Muscle layer of colon (tissue), 2 donors: ENCODE data around the gene WDFY1.

Experiments used
- H3K27ac ChIP-seq: one replicate; pipeline ENCODE4 v1.7.0; 2013; ENCODE audit warnings: low read depth, mild to moderate bottlenecking, low read length, moderate library complexity
- H3K27me3 ChIP-seq, 2 donors: one replicate each; pipeline ENCODE4 v1.7.0; 2013; ENCODE audit warnings: low read length in 2 of 2, mild to moderate bottlenecking in 2 of 2; ENCODE audit not compliant: insufficient read depth in 2 of 2, control insufficient read depth in 1 of 2
- H3K36me3 ChIP-seq: one replicate; pipeline ENCODE4 v1.7.0; 2013; ENCODE audit warnings: mild to moderate bottlenecking, low read length; ENCODE audit not compliant: insufficient read depth
- H3K4me1 ChIP-seq: one replicate; pipeline ENCODE4 v1.7.0; 2013; ENCODE audit warnings: mild to moderate bottlenecking, low read length; ENCODE audit not compliant: insufficient read depth
- H3K4me3 ChIP-seq, 2 donors: one replicate each; pipeline ENCODE4 v1.7.0; 2013; ENCODE audit warnings: low read length in 2 of 2, low read depth in 1 of 2, mild to moderate bottlenecking in 1 of 2, moderate library complexity in 1 of 2
- H3K9ac ChIP-seq: one replicate; pipeline ENCODE4 v1.7.0; 2013; ENCODE audit warnings: low read length
- H3K9me3 ChIP-seq: one replicate; pipeline ENCODE4 v1.7.0; 2013; ENCODE audit warnings: mild to moderate bottlenecking, low read length
- donor health status: abdominal sarcoma.
- donor health status: Adenocarcinoma of cecum.

WDFY1 gene

DNA sequence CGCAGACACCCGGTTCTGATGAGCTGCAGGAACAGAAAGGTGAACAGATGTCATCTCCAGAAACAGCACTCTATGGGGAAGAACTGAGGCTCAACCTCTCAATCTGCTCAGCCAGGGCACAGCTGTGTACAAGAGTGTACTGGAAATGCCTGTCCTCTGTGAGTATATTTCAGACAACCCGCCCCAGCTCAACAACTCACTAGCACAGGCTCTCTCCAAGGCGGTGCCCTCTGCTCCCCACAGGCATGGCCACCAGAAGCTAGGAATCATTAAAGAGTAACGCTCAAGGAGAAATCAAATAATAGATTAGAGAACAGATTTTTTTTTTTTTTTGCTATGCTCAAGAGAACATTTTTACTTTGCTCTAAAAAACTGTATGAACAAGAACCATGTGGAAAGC is 43.8 kb downstream of the WDFY1 start:
- Histone ChIP-seq H3K27ac (no peak overlapping the region), H3K27me3 (no peaks in the 10 kb centered on the region), H3K36me3 (peaks cover 37% of the 10 kb centered on the region), H3K9me3 (no peaks in the 10 kb centered on the region), H3K4me3 (no peak overlapping the region), H3K9ac (no peak overlapping the region), H3K4me1 (peaks cover 4% of the 10 kb centered on the region)

DNA sequence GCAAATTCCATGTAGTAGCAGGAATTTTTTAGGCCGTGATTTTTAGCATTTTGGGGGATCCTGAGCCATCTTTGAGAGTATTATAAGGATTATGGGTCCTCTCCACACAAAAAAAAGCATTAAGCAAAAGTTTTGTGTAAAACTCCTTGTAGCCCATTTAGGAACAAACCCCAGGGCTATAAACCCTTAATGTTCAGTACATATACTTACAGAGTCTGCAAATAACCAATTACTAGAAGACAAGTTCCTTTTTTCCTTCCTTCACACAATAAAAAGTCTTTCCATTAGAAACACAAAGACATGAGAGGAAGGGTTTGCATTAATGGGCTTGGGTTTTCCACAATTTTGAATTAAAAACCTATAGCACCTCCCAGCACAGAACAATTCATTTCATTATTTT is 44.6 kb downstream of the WDFY1 start:
- H3K4me3 ChIP-seq, result no peak overlapping the region
- peaks cover 4% of the 10 kb centered on the region for H3K4me1 ChIP-seq
- H3K27me3 ChIP-seq, result no peaks in the 10 kb centered on the region
- no peak overlapping the region for H3K27ac ChIP-seq
- no peaks in the 10 kb centered on the region for H3K9me3 ChIP-seq
- H3K36me3 ChIP-seq, result peaks cover 38% of the 10 kb centered on the region
- no peak overlapping the region for H3K9ac ChIP-seq

- Histone ChIP-seq H3K9ac (no peak overlapping the region), H3K27ac (no peak overlapping the region), H3K9me3 (no peaks in the 10 kb centered on the region), H3K4me1 (peaks cover 4% of the 10 kb centered on the region), H3K4me3 (no peak overlapping the region), H3K36me3 (peaks cover 43% of the 10 kb centered on the region), H3K27me3 (no peaks in the 10 kb centered on the region)
Observed at GRCh38 chr2:223900066-223900465, 45.1 kb downstream of the WDFY1 start.

DNA sequence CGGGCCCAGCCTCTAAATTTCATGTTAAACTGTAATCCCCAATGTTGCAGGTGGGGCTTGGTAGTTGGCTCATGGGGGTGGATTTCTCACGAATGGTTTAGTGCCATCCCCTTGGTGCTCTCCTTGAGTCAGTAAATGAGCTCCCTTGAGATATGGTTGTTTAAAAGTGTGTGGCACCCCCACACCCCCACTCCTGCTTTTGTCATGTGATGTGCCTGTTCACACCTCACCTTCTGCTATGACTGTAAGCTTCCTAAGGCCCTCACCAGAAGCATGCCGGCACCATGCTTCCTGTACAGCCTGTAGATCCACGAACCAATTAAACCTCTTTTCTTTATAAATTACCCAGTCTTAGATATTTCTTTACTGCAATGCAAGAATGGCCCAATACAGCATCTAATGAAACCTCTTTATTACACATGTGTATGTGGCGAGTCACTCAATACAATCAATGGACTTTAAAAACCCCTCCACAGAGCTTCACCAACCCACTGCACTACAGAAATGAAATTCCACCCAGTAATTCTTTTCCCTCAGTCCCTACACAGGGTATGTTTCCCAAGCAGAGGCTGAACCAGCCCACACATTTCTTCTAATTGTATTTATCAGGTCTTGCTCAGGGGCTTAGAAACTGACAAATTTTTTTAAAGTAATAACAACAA is 47.3 kb downstream of the WDFY1 start:
- H3K4me1 ChIP-seq, result peaks cover 4% of the 10 kb centered on the region
- no peak overlapping the region for H3K27ac ChIP-seq
- H3K9me3 ChIP-seq, result no peaks in the 10 kb centered on the region
- H3K4me3 ChIP-seq, result no peak overlapping the region
- peaks cover 54% of the 10 kb centered on the region for H3K36me3 ChIP-seq
- no peak overlapping the region for H3K9ac ChIP-seq
- H3K27me3 ChIP-seq, result no peaks in the 10 kb centered on the region

- Histone ChIP-seq H3K9ac (no peak overlapping the region), H3K27ac (no peak overlapping the region), H3K9me3 (no peaks in the 10 kb centered on the region), H3K4me3 (no peak overlapping the region), H3K36me3 (peaks cover 54% of the 10 kb centered on the region), H3K27me3 (no peaks in the 10 kb centered on the region), H3K4me1 (peaks cover 4% of the 10 kb centered on the region)
Observed at GRCh38 chr2:223896833-223897311, 48.3 kb downstream of the WDFY1 start.

- H3K27me3 ChIP-seq, result no peaks in the 10 kb centered on the region
- H3K4me1 ChIP-seq, result peaks cover 4% of the 10 kb centered on the region
- peaks cover 37% of the 10 kb centered on the region for H3K36me3 ChIP-seq
- no peak overlapping the region for H3K4me3 ChIP-seq
- no peak overlapping the region for H3K9ac ChIP-seq
- H3K9me3 ChIP-seq, result no peaks in the 10 kb centered on the region
- H3K27ac ChIP-seq, result no peak overlapping the region
Observed at GRCh38 chr2:223894968-223895367, 50.2 kb downstream of the WDFY1 start.

GRCh38 chr2:223894009-223894408 is 51.1 kb downstream of the WDFY1 start:
- H3K4me3 ChIP-seq, result no peak overlapping the region
- no peak overlapping the region for H3K27ac ChIP-seq
- no peaks in the 10 kb centered on the region for H3K27me3 ChIP-seq
- peaks cover 4% of the 10 kb centered on the region for H3K4me1 ChIP-seq
- H3K9me3 ChIP-seq, result no peaks in the 10 kb centered on the region
- peaks cover 38% of the 10 kb centered on the region for H3K36me3 ChIP-seq
- no peak overlapping the region for H3K9ac ChIP-seq

DNA sequence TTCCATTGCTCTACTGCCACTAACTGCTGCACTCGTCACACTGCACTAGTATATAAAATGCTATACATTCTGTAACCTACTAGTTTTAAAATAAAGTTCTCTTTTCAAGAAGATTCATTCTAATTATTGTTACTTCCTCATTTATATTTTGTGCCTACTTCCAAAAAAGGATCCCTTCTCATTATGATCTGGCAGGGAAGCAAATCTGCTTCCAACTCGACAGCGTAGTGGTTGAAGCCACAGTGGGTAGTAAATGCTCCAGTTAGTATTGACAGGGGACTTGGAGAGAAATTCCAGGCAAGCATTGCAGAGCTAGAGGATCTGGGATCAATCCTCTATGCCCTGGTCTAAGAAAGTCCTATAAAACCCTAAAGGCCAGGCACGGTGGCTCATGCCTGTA is 54.4 kb downstream of the WDFY1 start:
- no peaks in the 10 kb centered on the region for H3K9me3 ChIP-seq
- H3K27me3 ChIP-seq, result no peaks in the 10 kb centered on the region
- H3K27ac ChIP-seq, result no peak overlapping the region
- no peak overlapping the region for H3K4me3 ChIP-seq
- no peak overlapping the region for H3K9ac ChIP-seq
- H3K4me1 ChIP-seq, result no peaks in the 10 kb centered on the region
- peaks cover 24% of the 10 kb centered on the region for H3K36me3 ChIP-seq

GRCh38 chr2:223889229-223889628 is 55.9 kb downstream of the WDFY1 start:
- H3K27ac ChIP-seq, result no peak overlapping the region
- H3K9ac ChIP-seq, result no peak overlapping the region
- no peak overlapping the region for H3K4me3 ChIP-seq
- H3K9me3 ChIP-seq, result no peaks in the 10 kb centered on the region
- H3K36me3 ChIP-seq, result peaks cover 20% of the 10 kb centered on the region
- no peaks in the 10 kb centered on the region for H3K27me3 ChIP-seq
- no peaks in the 10 kb centered on the region for H3K4me1 ChIP-seq

DNA sequence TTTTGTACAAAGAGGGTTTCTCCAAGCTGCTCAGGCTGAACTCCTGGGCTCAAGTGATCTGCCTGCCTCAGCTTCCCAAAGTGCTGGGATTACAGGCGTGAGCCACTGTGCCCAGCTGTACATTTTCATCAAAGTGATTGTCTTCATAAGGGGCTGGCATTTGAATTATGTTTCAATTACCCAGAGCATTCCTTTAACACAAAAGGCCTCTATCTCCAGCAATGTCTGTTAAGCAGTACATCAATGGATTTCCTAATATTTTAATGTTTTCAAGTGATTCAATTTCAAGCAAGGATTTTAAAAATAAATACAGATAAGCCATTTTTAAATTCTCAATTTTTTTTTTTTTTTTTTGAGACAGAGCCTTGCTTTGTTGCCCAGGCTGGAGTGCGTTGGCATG is 56.9 kb downstream of the WDFY1 start:
- Histone ChIP-seq H3K9ac (no peak overlapping the region), H3K4me3 (no peak overlapping the region), H3K36me3 (peaks cover 11% of the 10 kb centered on the region), H3K27me3 (no peaks in the 10 kb centered on the region), H3K9me3 (no peaks in the 10 kb centered on the region), H3K4me1 (no peaks in the 10 kb centered on the region), H3K27ac (no peak overlapping the region)

DNA sequence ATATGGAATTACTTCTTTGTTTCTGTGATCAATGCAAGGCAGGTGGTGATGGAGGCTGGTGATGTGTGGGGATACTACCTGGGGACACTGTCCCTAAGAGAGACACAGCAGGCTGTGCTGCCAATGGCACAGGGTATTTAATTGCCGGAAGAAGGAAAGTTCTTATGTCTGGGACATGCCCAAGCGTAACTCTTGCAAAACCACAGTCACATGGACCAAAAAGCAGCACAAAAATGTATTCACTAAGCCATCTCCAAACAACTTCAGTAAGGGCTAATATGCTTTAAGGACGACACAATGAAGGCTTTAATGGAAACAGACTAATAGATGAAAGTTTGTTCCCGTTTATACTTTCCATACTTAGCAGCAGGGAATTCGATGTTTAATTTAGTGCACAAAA is 58.0 kb downstream of the WDFY1 start:
- Histone ChIP-seq H3K27ac (no peak overlapping the region), H3K9me3 (no peaks in the 10 kb centered on the region), H3K4me3 (no peak overlapping the region), H3K9ac (no peak overlapping the region), H3K27me3 (no peaks in the 10 kb centered on the region), H3K36me3 (peaks cover 17% of the 10 kb centered on the region), H3K4me1 (no peaks in the 10 kb centered on the region)

DNA sequence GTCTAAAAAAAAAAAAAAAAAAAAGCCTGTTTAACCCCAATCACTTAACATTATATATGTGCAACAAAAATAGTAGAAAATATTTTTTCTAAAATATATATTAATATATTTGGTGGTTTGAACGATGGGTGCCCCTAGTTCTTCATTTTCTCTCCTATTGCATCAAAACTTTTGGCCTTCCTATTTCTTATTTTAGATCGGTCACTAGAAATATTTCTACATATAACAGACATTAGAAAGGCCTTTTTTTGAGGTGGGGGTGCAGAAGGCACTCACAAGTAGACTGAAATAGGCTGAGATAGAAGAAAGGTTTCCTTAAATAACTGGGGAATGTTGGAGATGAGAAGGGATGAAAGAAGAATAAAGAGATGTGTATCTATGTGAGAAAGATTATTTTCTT is 58.4 kb downstream of the WDFY1 start:
- Histone ChIP-seq H3K4me3 (no peak overlapping the region), H3K27me3 (no peaks in the 10 kb centered on the region), H3K27ac (no peak overlapping the region), H3K9ac (no peak overlapping the region), H3K4me1 (no peaks in the 10 kb centered on the region), H3K9me3 (no peaks in the 10 kb centered on the region), H3K36me3 (peaks cover 21% of the 10 kb centered on the region)
